Left lung (tissue), 10 donors: ENCODE results near the gene KCTD11. TPM values are rescaled to one million over a fixed set of nuclear protein-coding genes. Genes with fewer than 3 reads are reported as not detected.

Experiments
- ATAC-seq: fragments of 200-7000 bp; cut with Tn5 transposase; one replicate; pipeline ENCODE4 v1.9.1; 2020; ENCODE audit warnings: moderate library complexity
- DNase-seq, 4 donors: peaks; one replicate each; pipeline ENCODE4 v3.0.0-alpha.2; 2013 to 2020
- H3K27ac ChIP-seq, 2 donors: fragments of 200-600 bp; sonication (generic) in 1 of 2; one replicate each; pipeline versions ENCODE4 v1.5.0 to v1.8.0; 2020 to 2021
- H3K27me3 ChIP-seq, 2 donors: fragments of 200-600 bp; sonication (generic) in 1 of 2; one replicate each; pipeline versions ENCODE4 v1.5.0 to v1.8.0; 2020 to 2021
- H3K36me3 ChIP-seq, 2 donors: fragments of 200-600 bp; sonication (generic) in 1 of 2; one replicate each; pipeline versions ENCODE4 v1.5.0 to v1.8.0; 2020 to 2021
- H3K4me1 ChIP-seq, 2 donors: fragments of 200-600 bp; one replicate each; pipeline ENCODE4 v1.8.0; 2021
- H3K4me3 ChIP-seq, 2 donors: fragments of 200-600 bp; sonication (generic) in 1 of 2; one replicate each; pipeline versions ENCODE4 v1.5.0 to v1.8.0; 2020 to 2021; ENCODE audit warnings: mild to moderate bottlenecking in 1 of 2
- H3K9me3 ChIP-seq, 2 donors: fragments of 200-600 bp; sonication (generic) in 1 of 2; one replicate each; pipeline versions ENCODE4 v1.5.0 to v1.8.0; 2020 to 2021
- intact Hi-C, 2 donors: fragments of 100-400 bp; cut with DNase I; formaldehyde crosslinking; loops; one replicate each; pipeline versions ENCODE4 v1.11.2 to v1.14.2; 2022
- polyA plus RNA-seq, 6 donors: library from polyadenylated mRNA; unstranded; fragments of 120-200 nt; gene quantifications; one replicate each; pipeline ENCODE4 v1.2.1, GENCODE V29; 2013; ENCODE audit not compliant: insufficient read length in 6 of 6
- total RNA-seq, 2 donors: library from RNA; stranded (reverse); fragmentation: NEBNext Ultra II Directional; extraction: Animal tissue kit (Norgen Biotek cat#: 25700); gene quantifications; one replicate each; pipeline ENCODE4 v1.2.1, GENCODE V29; 2021
- TF ChIP-seq, protein P1 (sequence below), 2 donors: fragments of 200-600 bp; sonication (generic) in 1 of 2; IDR thresholded peaks; one replicate each; pipeline versions ENCODE4 v1.5.0 to v1.8.0; 2021; ENCODE audit warnings: antibody characterized with exemption in 2 of 2
- donor health status: DM: no; HTN: yes; CAD: no.
- donor health status: DM: no; HTN: no; CAD: no.

KCTD11 gene
- total and polyA plus RNA-seq, 8 donors = 8.3 to 13.1 (median 10.3) TPM

DNA sequence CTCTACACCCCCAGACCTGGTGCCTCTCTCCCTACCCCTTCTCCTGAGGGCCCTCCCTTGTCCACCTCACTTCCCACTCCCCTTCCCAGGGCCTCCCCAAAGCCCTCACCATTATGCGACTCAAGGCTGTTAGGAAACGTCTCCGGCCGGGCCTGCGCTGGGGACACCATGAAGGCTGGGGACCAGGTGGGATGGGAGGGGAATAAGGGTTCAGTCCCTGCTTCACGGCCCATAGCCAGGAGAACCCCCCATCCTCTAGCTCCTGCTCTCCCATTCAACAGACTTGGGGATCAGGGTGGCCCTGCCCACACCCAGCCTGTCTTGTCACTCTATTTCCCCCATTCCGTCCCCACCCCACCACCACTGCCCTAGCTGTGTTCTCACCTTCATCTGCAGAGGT, 24.9 kb upstream of the KCTD11 start:
- Histone ChIP-seq H3K9me3 (no peaks in the 10 kb centered on the region), H3K4me1 (peaks cover 3 to 24% of the 10 kb centered on the region in 2 donors), H3K4me3 (no peak overlapping the region), H3K36me3 (peaks cover 0 to 48% of the 10 kb centered on the region in 2 donors), H3K27me3 (no peaks in the 10 kb centered on the region), H3K27ac (no peak overlapping the region)
- TF ChIP-seq, protein P1, sequence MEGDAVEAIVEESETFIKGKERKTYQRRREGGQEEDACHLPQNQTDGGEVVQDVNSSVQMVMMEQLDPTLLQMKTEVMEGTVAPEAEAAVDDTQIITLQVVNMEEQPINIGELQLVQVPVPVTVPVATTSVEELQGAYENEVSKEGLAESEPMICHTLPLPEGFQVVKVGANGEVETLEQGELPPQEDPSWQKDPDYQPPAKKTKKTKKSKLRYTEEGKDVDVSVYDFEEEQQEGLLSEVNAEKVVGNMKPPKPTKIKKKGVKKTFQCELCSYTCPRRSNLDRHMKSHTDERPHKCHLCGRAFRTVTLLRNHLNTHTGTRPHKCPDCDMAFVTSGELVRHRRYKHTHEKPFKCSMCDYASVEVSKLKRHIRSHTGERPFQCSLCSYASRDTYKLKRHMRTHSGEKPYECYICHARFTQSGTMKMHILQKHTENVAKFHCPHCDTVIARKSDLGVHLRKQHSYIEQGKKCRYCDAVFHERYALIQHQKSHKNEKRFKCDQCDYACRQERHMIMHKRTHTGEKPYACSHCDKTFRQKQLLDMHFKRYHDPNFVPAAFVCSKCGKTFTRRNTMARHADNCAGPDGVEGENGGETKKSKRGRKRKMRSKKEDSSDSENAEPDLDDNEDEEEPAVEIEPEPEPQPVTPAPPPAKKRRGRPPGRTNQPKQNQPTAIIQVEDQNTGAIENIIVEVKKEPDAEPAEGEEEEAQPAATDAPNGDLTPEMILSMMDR (IDR thresholded peaks at IDR 0.05) = no peak
- no peak for DNase-seq
- no peak for ATAC-seq
- intact Hi-C loops = no loop called here

DNA sequence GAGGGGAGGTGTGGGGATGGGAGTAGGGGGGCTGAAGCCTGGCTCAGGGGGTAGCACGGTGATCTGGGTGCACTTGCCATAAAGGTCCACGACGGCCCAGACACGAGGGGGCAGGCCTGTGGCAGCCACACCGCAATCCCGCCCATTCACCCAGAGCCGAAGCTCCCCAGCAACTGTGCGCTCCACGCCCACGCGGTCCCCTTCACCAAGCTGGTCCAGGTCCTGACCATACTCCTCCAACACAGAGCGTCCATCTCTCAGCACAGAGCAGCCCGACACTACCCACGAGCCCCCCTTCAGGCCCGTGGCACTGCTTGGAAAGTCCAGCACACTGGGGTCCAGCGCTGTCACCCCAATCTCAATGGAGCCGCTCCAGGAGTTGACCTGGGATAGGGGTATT, 24.5 kb upstream of the KCTD11 start:
- Histone ChIP-seq H3K27ac (no peak overlapping the region), H3K9me3 (no peaks in the 10 kb centered on the region), H3K4me3 (no peak overlapping the region), H3K27me3 (no peaks in the 10 kb centered on the region), H3K36me3 (peaks cover 0 to 43% of the 10 kb centered on the region in 2 donors), H3K4me1 (peaks cover 3 to 28% of the 10 kb centered on the region in 2 donors)
- ATAC-seq = no peak
- no peak for DNase-seq
- intact Hi-C loops = no loop called here
- TF ChIP-seq, protein P1 (IDR thresholded peaks at IDR 0.05) = no peak

DNA sequence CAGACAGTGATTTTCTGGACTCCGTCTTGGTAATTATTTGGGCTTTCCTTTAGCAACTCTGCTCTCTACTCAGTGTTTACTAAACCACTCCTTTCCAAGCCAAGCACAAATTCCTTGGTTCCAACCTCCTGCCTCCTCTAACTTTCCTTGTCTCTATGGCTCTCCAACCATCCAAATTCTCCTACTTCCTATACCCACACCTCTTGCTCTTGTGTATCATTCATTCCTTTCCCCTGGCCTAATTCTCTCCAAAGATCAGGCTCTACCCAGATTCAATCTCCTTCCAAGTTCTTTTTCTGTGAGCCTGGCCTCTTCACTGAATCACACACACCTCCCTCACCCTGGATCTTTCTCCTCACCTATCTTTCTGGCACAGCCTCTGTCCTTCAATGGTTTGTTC, 24.0 kb upstream of the KCTD11 start:
- Histone ChIP-seq H3K27ac (no peak overlapping the region), H3K27me3 (no peaks in the 10 kb centered on the region), H3K9me3 (no peaks in the 10 kb centered on the region), H3K4me3 (peak overlapping the region in 1 of 2 donors; percentile 95), H3K36me3 (peaks cover 0 to 38% of the 10 kb centered on the region in 2 donors), H3K4me1 (peaks cover 3 to 28% of the 10 kb centered on the region in 2 donors)
- intact Hi-C loops = no loop called here
- ATAC-seq (no peak), DNase-seq (no peak)
- TF ChIP-seq, protein P1 (IDR thresholded peaks at IDR 0.05) = no peak

DNA sequence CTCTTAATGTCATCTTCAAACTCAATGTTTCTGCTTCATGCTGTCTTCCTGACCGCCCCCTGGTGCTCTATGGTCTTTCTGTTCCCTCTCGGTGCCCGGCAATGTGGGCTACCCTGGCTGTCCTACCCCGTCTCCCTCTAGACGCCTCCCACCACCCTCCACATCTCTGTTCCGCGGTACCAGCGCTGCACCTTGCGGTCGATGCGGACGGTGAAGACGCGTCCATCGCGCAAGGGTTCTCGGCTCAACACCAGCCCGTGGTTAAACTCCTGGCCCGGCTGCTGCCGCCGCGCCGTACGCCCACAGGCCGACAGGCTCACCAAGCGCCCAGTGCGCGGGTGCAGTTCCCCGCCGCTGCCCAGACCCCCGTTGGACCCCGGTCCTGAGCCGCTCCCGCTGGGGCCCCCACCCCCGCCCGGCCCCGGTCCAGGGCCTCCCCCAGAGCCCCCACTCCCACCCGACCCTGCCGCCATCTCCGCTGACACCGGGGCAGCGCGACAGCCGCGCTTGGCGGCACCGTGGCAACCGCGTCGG, 23.1 kb upstream of the KCTD11 start, which contains the start of gene NEURL4:
Gene NEURL4 (minus strand): TSS at position 496 of the 534 bp plus-strand sequence. CDS start 23 bp downstream, at position 473.
- TF ChIP-seq, protein P1 (IDR thresholded peaks at IDR 0.05) = no peak
- peak within 1 kb of the TSS; percentile 88 to 95 for H3K4me3 ChIP-seq
- no peak for DNase-seq
- intact Hi-C loops = no loop called here
- no peak for ATAC-seq
- no peaks in the 10 kb centered on the region for H3K9me3 ChIP-seq
- peaks cover 0 to 7% of the 10 kb centered on the region in 2 donors for H3K27me3 ChIP-seq
- peaks cover 0 to 29% of the 10 kb centered on the region in 2 donors for H3K36me3 ChIP-seq
- H3K27ac ChIP-seq = peak within 1 kb of the TSS; percentile 90 to 93
- H3K4me1 ChIP-seq = peaks cover 3 to 28% of the 10 kb centered on the region in 2 donors

DNA sequence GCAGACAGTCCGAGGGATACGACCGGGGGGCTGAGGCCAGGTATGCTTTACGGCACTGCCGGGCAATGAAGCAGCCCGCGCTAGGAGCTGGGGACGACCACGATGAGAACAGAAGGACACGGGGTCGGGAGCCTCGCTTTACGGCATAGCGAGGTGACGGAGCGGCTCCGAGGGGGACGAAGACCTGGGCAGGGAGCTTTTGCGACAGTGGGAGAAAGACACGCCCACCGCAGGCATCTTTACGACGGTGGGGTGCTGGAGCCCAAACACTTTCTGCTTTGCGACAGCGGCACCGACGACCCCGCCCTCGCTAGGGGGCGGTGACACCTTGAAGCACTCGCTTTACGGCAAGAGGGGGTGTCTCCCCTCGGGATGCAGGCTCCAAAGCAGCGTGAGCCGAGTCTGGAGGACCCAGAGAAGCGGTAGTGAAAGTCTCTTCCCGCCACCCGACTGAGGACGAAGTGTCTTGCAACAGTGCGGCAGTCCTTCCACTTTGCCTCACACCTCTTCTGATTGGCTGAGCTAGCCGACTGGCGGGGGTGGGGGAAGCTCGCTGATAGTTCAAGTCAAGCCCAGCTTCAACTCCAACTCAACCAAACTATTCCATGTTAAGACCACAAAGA, 22.5 kb upstream of the KCTD11 start:
- TF ChIP-seq, protein P1 (IDR thresholded peaks at IDR 0.05) = no peak
- Histone ChIP-seq H3K27ac (peak overlapping the region; percentile 90 to 93), H3K4me1 (peaks cover 3 to 28% of the 10 kb centered on the region in 2 donors), H3K36me3 (peaks cover 0 to 25% of the 10 kb centered on the region in 2 donors), H3K27me3 (peaks cover 0 to 8% of the 10 kb centered on the region in 2 donors), H3K9me3 (no peaks in the 10 kb centered on the region), H3K4me3 (peak overlapping the region; percentile 88 to 95)
- ATAC-seq (peak; percentile 92), DNase-seq (peak; percentile 97 to 99 (median 98))
- intact Hi-C loops = no loop called here
